CD4-positive, alpha-beta T cell treated with Interleukin-15 for 1 hour (primary cell): Measurements from ENCODE around the gene ERICH2.

Experiments used
- DNase-seq: peaks from one replicate; pipeline ENCODE4 v3.0.0-alpha.2; 2020

Gene ERICH2

GRCh38 chr2:170843656-170844055, 73.5 kb downstream of the ERICH2 start:
- DNase-seq: no peak

DNA sequence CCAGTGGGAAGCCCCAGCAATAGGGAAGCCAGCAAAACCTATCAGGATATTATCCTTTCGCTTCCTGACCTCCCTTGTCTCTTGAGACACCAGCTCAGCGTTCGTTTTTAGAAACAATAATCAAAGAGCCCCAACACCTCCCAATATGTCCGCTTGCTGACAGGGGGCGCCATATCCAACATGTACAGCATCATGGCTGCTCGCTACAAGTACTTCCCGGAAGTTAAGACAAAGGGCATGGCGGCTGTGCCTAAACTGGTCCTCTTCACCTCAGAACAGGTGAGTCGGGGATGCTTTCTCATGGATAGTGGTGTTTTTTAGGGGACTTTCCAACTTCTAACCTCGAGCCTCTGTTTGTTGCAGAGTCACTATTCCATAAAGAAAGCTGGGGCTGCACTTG, 75.2 kb downstream of the ERICH2 start:
- DNase-seq: no peak

GRCh38 chr2:170846314-170846713, 76.1 kb downstream of the ERICH2 start:
- DNase-seq: no peak

DNA sequence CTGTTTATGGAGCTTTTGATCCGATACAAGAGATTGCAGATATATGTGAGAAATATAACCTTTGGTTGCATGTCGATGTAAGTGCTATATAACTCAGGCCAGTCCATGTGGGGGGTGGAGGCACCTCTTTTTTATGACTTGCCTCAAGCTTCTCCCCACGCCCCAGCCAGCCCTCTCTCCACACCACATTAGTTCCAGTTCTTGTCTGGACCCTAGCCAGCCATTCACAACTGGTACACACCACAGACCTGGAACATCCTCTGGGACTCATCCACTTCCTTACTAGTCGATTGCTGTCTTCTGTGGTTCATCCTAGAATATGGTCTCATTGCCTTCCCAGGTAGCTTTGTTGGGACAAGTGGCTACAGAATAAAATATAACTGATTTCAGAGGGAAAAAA, 77.5 kb downstream of the ERICH2 start:
- no peak for DNase-seq
